HG03469 (cell line): ENCODE data around the gene MEF2C.
A peak's percentile ranks its signal among the peaks of the same experiment; 100 is the strongest.

Experiments used
- ATAC-seq: cut with Tn5 transposase; IDR thresholded peaks from one replicate; pipeline ENCODE4 v1.9.1; 2021; ENCODE audit warnings: mild to moderate bottlenecking, moderate library complexity, moderate number of reproducible peaks; ENCODE audit not compliant: unreplicated experiment

MEF2C gene

DNA sequence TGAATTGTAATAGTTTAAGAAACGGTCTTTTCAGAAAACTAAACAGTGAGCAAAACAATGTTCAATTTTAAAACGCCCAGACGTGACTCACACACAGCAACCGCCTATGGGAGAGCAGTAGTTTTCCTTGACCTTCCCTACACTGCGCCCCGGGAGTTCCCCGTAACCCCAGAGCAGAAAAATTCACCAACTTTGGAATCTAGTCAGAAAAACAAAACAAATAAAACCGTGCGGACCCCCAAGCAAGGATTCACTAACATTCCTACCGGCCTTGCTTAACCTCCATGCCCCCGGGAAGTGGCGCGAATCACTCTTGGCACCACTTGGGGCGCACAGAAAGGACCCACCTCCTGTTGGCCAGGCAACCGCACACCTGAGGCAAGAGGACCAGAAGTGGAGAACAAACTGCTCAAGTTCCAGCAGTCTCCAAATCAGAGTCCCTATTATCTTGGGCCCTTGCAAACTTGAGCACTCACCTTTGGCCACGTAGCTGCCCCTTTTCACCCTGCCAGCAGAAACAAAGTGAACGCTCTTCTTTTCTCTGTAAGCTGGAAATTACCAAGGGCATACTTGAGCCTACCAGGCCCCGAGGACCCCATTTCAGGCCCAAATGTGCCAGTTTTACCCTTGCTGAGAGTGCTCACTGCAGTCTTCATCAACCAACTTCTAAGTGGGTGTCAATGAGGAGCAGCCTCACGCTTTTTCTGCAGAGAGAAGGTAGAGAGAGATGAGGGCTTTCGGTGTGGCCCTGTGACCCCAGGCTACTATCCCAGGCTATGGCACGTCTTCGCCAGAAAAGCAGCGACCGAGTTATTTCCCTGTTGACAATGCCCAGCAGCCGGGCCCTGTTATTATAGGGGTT, 189.7 kb downstream of the MEF2C start:
- ATAC-seq = no peak

GRCh38 chr5:88691945-88692868, 190.8 kb downstream of the MEF2C start:
- no peak for ATAC-seq

DNA sequence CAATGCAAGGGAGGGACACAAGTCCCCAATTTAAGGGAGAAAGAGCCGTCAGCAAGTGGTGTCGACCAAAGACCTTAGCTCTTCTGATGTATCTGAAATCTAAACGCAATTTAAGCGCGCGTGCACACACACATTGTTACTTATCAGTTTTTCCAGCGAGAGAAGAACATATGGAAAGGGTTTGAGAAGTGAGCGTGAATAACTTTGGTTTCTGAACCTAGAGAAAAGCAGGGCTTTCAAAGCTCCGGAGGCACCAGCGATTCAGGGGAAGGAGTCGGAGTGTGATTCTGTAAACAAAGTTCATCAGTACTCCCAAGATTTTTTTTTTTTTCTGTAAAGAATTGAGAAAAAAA, 191.8 kb downstream of the MEF2C start:
- no peak for ATAC-seq

- ATAC-seq = peak; percentile 87
These were observed 192.4 kb downstream of the MEF2C start for GRCh38 chr5:88690409-88691229.

DNA sequence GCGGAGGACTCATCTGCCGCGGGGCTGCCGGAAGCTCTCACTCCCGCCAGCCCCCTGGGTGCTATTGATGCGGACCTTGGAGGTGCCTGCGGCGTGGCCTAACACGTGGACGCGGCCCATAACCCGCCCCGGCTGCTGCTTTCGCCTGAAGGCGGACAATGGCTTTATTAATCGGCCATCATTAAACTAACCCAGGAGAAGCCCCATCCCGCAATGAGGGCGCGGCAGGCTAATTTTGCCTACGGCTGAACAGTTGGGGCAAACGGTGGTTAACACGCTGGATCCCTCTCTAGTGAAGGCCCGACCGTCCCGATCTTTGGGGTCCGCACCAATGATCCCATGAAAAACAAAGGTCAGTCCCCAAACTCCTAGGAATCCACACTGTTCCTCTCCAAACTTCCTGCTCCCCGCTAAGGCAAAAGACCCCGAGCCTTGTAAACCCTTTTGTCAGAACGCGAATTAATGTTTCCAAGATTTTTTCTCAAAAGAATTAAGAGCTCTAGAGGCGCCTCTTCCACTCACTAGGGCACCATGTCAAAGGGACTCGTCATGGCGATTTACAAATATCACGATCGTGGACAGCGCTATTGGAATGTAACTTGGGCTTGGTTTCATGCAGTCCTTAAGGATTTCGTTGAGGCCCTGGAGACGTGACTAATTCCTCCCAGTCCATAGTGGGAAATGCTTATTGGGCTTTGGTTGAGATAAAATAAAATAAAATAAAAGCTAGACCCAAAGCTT, 193.1 kb downstream of the MEF2C start:
- no peak for ATAC-seq

- ATAC-seq = no peak
These were observed 193.9 kb downstream of the MEF2C start for GRCh38 chr5:88688984-88689667.

- no peak for ATAC-seq
These were observed 194.6 kb downstream of the MEF2C start for GRCh38 chr5:88688156-88688983.

GRCh38 chr5:88687373-88687911, 195.5 kb downstream of the MEF2C start:
- no peak for ATAC-seq

DNA sequence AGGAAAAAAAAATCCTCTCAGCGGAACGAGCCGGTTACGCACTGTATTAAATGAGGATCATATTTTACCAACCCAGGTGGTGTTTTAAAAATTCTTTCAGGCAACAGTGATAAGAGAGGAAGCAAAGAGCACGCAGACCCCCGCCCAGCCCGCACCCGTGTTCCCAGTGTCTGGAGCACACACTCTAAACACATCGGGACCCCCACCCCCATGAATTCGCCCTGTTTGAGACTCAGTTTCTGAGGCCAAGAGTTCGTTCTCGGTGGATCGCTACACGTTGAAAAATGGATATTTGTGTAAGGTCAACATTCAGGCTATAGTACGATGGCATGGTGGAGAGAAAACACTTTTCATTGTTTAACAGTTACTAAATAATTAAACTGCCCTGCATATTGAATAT, 196.3 kb downstream of the MEF2C start:
- ATAC-seq = no peak

- ATAC-seq = no peak
These were observed 197.1 kb downstream of the MEF2C start for GRCh38 chr5:88685591-88686541.

GRCh38 chr5:88683506-88684135, 199.4 kb downstream of the MEF2C start:
- peak; percentile 33 for ATAC-seq

GRCh38 chr5:88682881-88683361, 200.1 kb downstream of the MEF2C start:
- no peak for ATAC-seq

- ATAC-seq = no peak
These were observed 200.9 kb downstream of the MEF2C start for GRCh38 chr5:88682131-88682530.

GRCh38 chr5:88681211-88681803, 201.7 kb downstream of the MEF2C start:
- ATAC-seq = no peak

GRCh38 chr5:88680253-88681132, 202.5 kb downstream of the MEF2C start:
- peak; percentile 63 for ATAC-seq
